ENCODE data around the gene SLC39A7. TPM values are rescaled to one million over a fixed set of nuclear protein-coding genes. Genes with fewer than 3 reads are reported as not detected.

SLC39A7 gene
- total and polyA plus RNA-seq, 12 donors, result 25.8 to 178 (median 53.1) TPM

DNA sequence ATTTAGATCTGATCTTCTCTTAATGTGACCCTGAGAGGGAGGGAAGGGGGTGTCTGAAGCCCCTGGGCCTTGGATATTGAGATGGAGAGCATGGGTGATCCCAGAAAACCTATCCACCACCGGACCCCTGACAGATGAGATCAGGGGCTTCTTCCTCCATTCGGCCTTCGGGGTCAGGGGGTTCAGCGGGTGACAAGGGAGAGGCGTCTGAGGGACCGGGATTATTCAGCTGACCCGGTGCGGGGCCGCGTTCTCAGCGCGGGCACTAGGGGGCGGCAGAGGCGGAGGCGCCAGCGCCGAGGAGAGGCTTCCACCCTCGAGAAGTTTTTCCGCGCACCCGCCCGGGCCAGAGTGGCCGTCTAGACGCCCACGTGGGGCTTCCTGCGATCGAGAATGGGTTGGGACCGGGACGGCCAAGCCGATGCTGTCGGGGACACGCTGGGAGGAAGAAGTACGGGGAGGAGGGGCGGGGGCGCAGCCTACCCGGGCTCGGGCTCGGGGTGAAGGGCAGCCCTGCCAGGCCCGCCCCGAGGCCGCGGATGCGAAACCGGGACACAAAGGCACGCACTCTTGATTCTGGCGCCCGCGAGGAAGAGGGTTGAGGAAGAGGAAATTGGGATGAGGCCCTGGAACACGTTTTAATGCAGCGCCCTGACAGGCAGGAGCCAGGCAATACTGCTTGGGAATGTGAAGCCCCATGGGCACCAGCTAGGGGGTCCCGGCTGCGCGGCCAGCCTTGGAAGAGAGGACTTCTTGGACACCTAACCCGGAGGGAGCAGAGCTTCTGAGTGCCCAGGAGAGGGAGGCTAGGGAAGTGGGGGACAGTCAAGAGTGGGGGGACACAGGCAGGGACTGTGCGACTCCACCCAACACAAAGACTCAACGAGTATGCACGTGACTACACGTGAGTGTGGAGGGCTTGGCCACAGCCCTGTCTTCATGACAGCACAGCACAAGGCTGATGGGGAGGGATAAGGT is 39.0 kb upstream of the SLC39A7 start:
- H3K27ac ChIP-seq, result peak overlapping the region in 7 of 10 donors; percentile 22 to 55 (median 44)
- ATAC-seq, result peak; percentile 83 to 96 (median 91)
- H3K4me1 ChIP-seq, result peaks cover 0 to 21% (median 7%) of the 10 kb centered on the region in 9 donors
- intact Hi-C loops (cut with DNase I), result loop anchor here (1.0 to 5.0 kb wide), 6 partner anchors 36 to 87 kb away; no protein-coding TSS in a partner anchor
- TF ChIP-seq, protein P1, sequence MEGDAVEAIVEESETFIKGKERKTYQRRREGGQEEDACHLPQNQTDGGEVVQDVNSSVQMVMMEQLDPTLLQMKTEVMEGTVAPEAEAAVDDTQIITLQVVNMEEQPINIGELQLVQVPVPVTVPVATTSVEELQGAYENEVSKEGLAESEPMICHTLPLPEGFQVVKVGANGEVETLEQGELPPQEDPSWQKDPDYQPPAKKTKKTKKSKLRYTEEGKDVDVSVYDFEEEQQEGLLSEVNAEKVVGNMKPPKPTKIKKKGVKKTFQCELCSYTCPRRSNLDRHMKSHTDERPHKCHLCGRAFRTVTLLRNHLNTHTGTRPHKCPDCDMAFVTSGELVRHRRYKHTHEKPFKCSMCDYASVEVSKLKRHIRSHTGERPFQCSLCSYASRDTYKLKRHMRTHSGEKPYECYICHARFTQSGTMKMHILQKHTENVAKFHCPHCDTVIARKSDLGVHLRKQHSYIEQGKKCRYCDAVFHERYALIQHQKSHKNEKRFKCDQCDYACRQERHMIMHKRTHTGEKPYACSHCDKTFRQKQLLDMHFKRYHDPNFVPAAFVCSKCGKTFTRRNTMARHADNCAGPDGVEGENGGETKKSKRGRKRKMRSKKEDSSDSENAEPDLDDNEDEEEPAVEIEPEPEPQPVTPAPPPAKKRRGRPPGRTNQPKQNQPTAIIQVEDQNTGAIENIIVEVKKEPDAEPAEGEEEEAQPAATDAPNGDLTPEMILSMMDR (IDR thresholded peaks at IDR 0.05), result peak; percentile 93 to 100 (median 95)
- no peaks in the 10 kb centered on the region for H3K36me3 ChIP-seq
- WGBS, 2 donors, result 6% methylated on average over 58 of the region's 58 CpGs
- DNase-seq, result peak; percentile 77 to 86
- no peaks in the 10 kb centered on the region for H3K9me3 ChIP-seq
- H3K4me3 ChIP-seq, result peak overlapping the region; percentile 44 to 60 (median 55)
- H3K27me3 ChIP-seq, result no peaks in the 10 kb centered on the region

GRCh38 chr6:33163540-33163939 is 37.1 kb upstream of the SLC39A7 start:
- TF ChIP-seq, protein P1 (IDR thresholded peaks at IDR 0.05), result no peak
- no peak for DNase-seq
- ATAC-seq, result no peak
- Histone ChIP-seq H3K27me3 (no peaks in the 10 kb centered on the region), H3K9me3 (no peaks in the 10 kb centered on the region), H3K4me1 (peaks cover 0 to 21% (median 7%) of the 10 kb centered on the region in 9 donors), H3K4me3 (no peak overlapping the region), H3K27ac (no peak overlapping the region), H3K36me3 (no peaks in the 10 kb centered on the region)
- intact Hi-C loops (cut with DNase I), result loop anchor here in 9 of 10 donors (2.0 to 5.0 kb wide), 3 partner anchors 34 to 85 kb away; no protein-coding TSS in a partner anchor
- 88 to 92% methylated on average over 10 of the region's 10 CpGs for WGBS, 2 donors

DNA sequence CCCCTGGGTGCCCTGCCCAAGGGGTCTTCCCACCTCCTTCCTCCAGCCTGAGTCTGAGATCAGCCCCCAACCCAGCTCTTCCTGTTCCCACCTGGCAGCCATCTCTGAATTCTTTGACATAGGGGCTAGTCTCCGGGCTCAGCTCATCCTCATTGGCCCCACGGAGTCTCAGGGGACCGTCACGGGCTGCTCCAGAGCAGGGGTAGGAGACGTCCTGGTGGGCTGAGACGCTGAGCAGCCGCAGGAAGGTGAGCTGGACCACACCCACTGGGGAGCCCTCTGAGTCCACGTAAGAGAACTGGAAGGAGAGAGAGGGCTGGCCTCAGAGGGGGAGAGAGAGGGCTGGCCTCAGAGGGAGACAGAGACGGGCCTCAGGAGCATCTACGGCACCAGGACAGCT is 36.5 kb upstream of the SLC39A7 start:
- WGBS, 2 donors, result 61 to 62% methylated on average over 10 of the region's 10 CpGs
- TF ChIP-seq, protein P1 (IDR thresholded peaks at IDR 0.05), result no peak
- Histone ChIP-seq H3K36me3 (no peaks in the 10 kb centered on the region), H3K27ac (no peak overlapping the region), H3K4me3 (no peak overlapping the region), H3K27me3 (no peaks in the 10 kb centered on the region), H3K4me1 (peaks cover 0 to 21% (median 7%) of the 10 kb centered on the region in 9 donors), H3K9me3 (no peaks in the 10 kb centered on the region)
- ATAC-seq (no peak), DNase-seq (no peak)
- intact Hi-C loops (cut with DNase I), result loop anchor here in 8 of 10 donors (5.0 kb wide), 2 partner anchors 33 to 83 kb away; no protein-coding TSS in a partner anchor

DNA sequence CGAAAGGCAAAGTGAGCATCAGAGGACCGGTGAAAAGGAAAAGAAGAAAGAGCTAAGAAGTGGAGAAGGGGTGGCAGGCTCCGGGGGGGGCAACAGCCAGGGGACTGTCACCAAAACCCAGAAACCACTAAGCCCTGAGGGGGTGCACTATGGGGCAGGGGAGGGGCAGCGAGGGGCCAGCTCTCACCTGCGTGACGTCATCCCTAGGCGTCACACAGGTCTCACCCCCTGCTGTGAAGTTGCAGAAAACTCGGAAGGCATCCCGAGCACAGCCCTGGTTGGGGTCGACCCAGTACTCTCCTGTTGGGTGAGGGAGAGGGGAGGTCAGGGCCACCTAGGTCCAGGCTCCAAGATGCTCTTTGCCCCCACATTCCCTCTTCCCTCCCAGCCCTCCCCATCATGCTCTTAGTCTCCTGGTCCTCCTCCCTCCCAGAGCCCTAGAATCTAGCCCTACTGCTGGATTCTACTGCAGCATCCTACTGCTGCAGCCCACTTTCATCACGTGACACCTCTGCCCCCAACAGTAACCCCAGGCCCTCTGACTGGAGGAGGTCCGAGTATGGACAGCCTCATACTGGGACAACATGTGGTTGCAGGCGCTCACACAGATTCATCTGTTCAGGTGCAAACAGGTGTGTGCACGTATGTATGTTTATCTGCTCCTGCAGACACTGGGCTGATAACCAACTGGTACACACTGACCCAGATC is 35.8 kb upstream of the SLC39A7 start:
- intact Hi-C loops (cut with DNase I), result loop anchor here in 8 of 10 donors (5.0 kb wide), 2 partner anchors 32 to 82 kb away; no protein-coding TSS in a partner anchor

More for the DNA sequence above, 35.8 kb upstream of the SLC39A7 start:
- no peaks in the 10 kb centered on the region for H3K27me3 ChIP-seq
- no peak for ATAC-seq
- TF ChIP-seq, protein P1 (IDR thresholded peaks at IDR 0.05), result no peak
- no peak overlapping the region for H3K27ac ChIP-seq
- H3K9me3 ChIP-seq, result no peaks in the 10 kb centered on the region
- peaks cover 0 to 21% (median 7%) of the 10 kb centered on the region in 9 donors for H3K4me1 ChIP-seq
- no peak overlapping the region for H3K4me3 ChIP-seq
- WGBS, 2 donors, result 77 to 80% methylated on average over 14 of the region's 14 CpGs
- DNase-seq, result no peak
- no peaks in the 10 kb centered on the region for H3K36me3 ChIP-seq

Measured in heart right ventricle (tissue), 16 donors.